T-helper 2 cell treated with Interferon-gamma antibody and Interleukin-4, amounts not matched to agents 100 ng/mL and 5 ng/mL, for 36 hours (primary cell): ENCODE results near the gene BABAM2. TPM values are rescaled to one million over a fixed set of nuclear protein-coding genes. Genes with fewer than 3 reads are reported as not detected.

Experiments used
- intact Hi-C: fragments of 100-400 bp; cut with micrococcal nuclease; formaldehyde crosslinking; loops from one replicate; pipeline ENCODE4 v1.15.1; 2023
- total RNA-seq: library from RNA; stranded (reverse); gene quantifications from 2 replicates; pipeline ENCODE4 v1.2.3, GENCODE V29; 2022

Gene BABAM2
- total RNA-seq, 1 donor from 2014 or later, result 40.4 TPM

DNA sequence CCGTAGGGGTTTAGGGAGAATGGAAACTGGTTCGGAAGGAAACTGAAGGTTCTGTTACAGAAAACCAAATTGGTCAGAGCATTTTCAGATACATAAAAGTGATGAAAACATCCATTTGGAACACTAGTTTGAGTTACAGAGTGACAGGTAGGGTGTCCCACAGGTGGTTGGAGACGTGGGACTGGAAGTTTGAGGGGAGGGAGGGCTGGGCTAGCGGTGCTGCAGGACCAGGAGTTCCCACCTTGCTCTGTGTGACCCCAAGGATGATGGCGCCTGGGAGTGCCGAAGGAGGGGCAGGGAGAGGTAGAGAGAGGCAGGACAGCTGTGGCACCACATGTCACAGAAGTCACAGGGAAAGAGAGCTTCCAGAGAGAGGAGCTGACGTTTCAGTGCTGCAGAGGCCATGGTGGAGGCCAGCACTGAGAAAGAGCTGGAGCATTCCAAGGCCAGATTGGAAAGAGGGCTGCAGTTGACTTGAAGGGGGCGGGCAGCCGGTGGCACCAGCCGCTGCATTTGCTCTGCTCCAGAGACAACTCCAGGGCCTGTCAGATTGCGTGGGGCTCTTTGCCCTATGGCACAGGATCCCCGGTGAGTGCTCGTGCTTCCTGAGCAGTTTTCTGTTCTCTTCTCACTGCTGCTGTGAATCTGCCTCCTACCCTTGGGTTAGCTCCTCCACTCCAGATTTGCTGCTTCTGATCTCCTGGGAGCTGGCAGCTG, 445.9 kb downstream of the BABAM2 start:
- intact Hi-C loops, result no loop called here

DNA sequence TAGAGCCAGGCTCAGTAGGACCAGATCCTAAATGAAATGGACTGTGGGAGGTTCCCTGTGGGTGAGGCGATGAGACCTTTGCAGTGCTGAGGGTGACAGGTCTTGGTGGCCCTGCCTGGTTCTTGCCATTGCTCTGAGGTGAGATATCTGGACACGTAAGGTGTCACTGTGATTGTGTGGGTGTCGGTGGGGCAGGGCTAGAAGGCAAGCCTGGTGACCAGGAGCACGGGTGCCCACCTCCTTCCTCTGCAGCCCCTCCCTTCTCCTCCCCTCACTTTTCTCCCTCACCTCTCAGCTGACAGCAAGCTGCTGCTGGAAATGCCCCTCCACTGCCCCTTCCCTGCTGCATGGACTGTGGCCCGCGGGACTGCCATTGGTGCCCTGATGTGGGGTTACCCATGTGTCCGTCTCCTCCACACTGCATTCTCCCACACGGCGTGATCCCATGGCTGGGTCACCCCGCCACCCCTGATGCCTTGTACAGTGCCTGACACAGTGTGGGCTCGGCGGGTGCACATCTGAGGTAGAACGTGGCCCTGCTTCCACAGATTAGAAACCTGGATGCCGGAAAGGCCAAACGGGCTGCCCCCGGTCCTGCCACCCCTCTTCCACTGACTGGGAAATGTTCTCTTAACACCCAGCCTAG, 446.6 kb downstream of the BABAM2 start:
- intact Hi-C loops, result no loop called here

- intact Hi-C loops, result no loop called here
These were observed 447.7 kb downstream of the BABAM2 start for GRCh38 chr2:28338046-28338817.

- intact Hi-C loops, result no loop called here
These were observed 448.3 kb downstream of the BABAM2 start for GRCh38 chr2:28338831-28339321.

- intact Hi-C loops, result no loop called here
These were observed 449.1 kb downstream of the BABAM2 start for GRCh38 chr2:28339516-28340175.

DNA sequence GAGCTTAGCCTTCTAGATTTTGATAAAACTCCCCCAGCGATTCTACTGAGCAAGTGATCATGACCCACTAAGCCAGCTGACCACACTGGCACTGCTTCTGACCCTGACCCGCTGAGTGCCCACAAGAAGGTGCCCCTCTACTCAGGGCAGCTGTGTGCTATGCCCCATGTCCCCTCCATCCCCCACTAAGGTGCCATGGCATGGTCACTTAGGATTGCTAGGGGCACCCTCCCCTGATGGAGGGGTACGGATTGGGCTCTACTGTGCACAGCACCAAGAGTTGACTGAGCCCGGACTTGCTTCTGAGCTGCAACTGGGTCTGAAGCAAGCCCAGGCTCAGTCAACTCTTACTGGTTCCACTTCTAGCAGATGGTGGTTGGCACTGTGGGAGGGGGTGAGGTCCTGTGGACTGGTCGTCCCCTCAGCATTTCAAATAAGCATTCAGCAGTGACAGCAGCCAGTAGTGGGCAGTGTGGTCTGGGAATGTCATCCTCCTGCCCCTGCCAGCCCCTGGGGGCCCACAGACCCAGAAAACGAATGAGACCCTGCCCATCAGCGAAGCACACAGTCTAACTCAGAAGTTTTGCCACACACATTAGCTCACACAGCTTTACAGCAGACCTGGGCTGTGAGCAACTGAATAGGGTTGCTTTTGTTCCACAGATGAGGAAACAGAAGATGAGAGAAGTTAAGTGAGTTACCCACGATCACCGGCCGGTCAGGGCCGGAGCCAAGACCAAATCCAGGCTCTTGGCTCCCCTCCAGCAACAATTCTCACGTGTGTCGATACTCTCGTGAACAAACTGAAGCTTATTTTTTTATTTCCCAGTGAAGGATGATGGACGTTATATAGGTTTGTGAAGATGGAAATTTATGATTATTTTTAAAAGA, 450.0 kb downstream of the BABAM2 start:
- intact Hi-C loops, result no loop called here

DNA sequence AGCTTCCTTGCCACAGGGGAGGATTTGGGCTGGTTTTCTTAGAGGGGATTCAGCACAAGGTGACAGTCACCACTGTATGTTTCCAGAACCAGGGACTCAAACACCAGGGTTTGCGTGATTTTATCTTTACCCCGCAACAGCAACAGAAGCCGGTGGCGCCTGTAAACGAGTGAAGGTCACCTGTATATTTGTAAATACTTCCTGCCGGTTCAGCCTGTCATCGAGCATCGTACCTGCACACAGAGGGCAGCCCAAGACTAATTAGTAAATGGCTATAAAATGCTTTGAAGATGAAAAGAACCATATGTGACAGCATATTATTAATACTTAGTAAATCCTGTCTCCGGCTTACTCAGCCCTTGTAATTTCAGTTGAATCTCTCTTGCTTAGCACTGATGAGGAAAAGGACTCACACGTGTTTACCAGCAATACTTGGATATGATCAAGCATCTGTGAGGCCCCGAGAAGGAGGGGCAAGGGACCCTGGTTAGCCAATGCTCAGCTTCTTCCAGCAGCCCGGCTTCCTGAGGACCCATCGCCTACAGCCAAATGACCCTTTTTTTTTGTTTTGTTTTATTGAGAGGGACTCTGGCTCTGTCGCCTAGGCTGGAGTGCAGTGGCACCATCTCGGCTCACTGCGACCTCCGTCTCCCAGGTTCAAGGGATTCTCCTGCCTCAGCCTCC, 450.8 kb downstream of the BABAM2 start:
- intact Hi-C loops, result no loop called here

DNA sequence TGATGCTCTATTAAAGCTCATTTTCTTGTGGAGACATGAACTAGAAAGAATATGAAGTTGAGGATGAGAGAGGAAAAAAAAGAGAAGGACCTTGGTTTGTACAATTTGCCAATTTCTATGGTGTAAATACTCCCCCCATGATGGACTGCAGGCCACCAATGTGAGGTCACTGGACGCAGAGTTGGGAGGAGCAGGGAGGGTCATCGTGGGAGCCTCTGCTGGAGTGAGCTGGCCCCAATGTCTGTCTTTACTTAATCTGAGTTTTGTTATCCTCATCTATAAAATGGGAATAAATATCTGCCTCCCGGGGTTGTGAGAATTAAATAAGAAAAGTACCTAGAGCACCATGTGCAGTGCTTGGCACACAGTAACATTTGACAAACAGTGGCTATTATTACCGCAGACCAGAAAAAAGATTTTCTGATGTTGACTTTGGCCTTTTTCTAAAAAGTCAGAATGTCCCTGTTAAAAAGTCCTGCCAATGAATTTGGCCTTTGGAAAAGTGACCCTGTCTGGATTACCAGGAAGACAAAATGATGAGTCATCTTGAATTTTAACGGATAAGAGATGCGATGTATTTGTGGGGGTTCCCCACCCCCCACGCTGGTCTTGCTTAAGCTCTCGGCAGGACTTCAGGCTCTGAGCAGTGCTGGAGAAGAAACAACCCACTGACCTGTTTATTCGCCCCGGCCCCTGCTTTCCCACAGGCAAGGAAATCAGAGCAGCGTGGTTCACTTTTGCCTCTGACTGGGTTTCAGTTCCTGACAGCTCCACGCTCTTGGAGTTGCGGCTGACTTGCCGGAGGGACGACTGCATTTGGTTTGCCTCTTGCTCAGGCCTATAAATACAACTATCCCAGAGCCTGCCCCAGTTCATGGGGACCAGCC, 451.8 kb downstream of the BABAM2 start:
- intact Hi-C loops, result no loop called here

GRCh38 chr2:28343184-28343942, 452.8 kb downstream of the BABAM2 start:
- intact Hi-C loops, result no loop called here

DNA sequence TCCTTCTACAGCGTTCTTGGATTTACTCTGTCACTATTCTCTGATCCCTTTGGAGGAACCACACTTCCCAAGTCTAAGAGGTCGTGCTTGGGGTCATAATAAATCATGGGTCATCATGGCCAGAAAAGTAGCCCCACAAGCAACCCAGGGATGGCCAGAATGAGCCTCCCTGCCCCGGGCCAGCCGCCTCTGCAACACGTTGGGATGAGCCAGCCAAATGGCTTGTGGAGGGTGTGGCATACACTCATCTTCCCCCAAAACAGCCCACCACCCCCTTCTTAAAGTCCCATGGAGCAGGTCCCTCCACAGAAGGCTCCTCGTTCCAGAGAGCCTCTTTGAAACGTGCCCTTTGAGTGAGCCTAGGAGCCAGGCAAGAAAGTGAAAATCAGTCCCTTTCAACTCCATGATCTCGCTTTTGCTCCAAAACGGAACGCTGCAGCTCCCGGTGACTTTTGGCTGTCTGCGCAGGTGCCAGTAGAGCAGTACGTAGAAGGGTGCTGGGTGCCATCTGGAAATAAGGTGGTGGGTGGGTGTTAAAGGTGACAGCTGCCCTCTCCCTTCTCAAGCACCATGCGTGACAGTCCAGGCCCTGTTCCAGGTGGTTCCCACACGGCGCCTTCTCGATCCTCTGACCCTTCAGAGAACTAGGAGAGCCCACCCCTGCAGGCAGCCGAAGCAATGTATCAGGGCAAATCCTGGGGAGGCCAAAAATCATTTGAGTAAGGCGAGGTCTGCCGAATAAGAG, 453.6 kb downstream of the BABAM2 start:
- intact Hi-C loops, result no loop called here

DNA sequence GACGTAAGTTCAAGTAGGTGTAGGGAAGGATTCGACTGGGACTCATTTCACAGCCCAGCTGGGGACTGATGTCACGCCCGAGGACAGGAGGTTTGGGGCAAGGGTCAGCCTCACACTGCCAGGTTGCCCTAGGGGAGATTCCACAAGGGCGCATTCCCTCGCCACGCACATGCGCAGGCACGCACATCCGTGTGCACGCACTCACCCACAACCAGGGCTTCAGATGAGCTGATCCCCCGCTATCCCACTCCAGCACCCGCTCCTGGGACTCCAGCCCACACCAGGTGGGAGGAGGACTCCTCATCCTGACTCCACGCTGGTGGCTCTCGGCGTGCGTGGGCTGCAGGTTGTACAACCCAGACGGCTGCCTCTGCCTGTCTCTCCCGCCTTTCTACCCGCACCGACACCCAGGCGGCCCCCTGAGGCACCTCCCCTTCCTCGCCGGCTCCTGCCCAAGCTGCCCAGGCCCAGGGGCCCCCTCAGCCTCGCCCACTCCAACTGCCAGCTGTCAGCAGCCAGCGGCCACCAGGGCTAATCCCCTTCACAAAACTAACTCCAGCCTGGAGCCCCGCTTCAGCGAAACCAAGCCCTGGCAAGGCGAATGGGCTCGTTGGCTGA, 454.3 kb downstream of the BABAM2 start:
- intact Hi-C loops, result no loop called here

- intact Hi-C loops, result no loop called here
These were observed 455.1 kb downstream of the BABAM2 start for GRCh38 chr2:28345619-28346018.

DNA sequence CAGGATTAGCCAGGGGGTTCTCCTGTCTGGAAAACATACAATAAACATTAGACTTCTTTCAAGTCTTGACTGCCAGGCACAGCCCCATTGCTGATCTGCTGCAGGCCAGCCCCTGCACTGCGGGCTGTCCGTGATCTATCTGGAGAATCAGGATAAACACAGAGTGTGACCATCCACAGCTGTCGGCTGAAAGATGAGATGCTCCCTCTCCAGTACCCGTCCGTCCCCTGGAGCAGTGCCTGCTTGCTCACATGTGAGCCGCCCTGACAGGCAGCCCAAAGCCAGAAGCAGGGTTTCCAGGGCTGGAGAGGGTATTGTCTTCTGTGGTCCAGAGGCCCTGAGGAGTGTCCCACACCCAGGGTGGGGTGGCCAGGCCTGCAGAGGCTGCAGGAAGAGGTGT, 456.1 kb downstream of the BABAM2 start:
- intact Hi-C loops, result no loop called here

DNA sequence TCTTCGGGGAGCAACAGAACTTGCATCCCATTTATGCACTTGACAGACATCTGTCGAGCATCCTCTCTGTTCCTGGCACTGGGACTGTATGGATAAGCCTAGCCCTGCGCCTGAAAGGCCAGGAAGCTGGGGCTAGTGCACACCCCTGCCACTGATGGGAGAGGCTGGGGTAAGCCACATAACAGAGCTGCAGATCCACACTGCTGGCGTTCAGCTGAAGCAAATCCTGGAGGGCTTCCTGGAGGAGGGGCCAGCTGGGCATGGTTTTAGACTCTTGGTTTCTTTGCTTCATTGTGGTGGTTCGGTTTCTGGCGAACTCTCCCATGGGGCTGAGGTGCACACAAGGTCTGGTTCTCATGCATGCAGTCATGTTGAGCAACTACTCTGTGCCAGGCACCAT, 456.7 kb downstream of the BABAM2 start:
- intact Hi-C loops, result no loop called here

GRCh38 chr2:28347596-28347995, 457.1 kb downstream of the BABAM2 start:
- intact Hi-C loops, result no loop called here

DNA sequence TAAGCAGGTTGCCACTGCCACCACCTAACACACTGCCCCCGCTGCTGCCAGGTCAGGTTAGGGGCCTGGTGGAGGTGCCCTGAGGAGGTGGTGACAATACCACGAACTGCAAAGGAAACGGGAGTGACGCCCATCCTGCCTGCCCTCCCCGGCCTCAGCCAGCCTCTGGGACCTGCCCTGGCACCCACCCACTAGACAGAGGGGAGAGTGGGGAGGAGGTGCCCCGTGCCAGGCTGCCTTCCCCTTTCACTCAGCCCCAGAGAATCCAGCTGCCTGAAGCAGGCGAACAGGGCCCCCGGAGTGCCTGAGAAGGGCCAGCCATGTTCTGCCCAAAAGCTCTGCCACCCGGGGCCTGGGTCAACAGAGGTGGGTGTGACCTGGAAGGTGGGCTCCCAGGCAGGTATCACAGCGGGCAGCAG, 457.6 kb downstream of the BABAM2 start:
- intact Hi-C loops, result no loop called here

DNA sequence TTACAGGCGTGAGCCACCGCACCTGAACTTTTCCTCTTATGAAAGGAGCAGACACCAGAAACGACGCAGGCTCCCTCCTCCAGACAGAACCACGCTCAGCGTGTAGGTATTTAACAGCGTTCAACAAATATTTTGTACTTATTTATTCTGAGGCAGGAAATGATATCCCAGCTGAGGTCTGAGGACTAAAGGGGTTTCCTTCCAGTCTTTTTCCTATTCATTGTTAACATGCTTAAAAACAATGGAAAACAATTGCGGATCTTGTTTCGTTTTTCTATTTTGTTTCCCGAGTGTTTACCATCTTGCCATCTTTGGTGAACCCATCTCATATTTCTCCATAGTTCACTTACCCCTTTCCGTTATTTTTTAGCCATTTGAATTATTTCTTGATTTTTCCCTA, 458.4 kb downstream of the BABAM2 start:
- intact Hi-C loops, result no loop called here
